Measurements from ENCODE around the gene CHST9. TPM values are rescaled to one million over a fixed set of nuclear protein-coding genes. Genes with fewer than 3 reads are reported as not detected.
A peak's percentile ranks its signal among the peaks of the same experiment; 100 is the strongest.

CHST9 gene
- total and polyA plus RNA-seq, 2 of the 13 experiments (the other 11 are each of a cell fraction or from before 2014, with no cell fraction given) = 3.2 to 9.6 TPM

- TF ChIP-seq PRDM15 (CRISPR knock-in tag; IDR thresholded peaks at IDR 0.05) (no peak), TP53 (CRISPR knock-in tag; conservative IDR thresholded peaks at IDR 0.05) (no peak), ZNF484 (CRISPR knock-in tag; IDR thresholded peaks at IDR 0.05; ENCODE audit: borderline replicate concordance, low read depth) (no peak), ZNF253 (CRISPR knock-in tag; IDR thresholded peaks at IDR 0.05; ENCODE audit: borderline replicate concordance) (no peak), MLXIP (CRISPR knock-in tag; IDR thresholded peaks at IDR 0.05; ENCODE audit: borderline replicate concordance) (no peak), SRY (CRISPR knock-in tag; IDR thresholded peaks at IDR 0.05) (no peak), DNMT1 (CRISPR knock-in tag; IDR thresholded peaks at IDR 0.05) (no peak), ARNT (IDR thresholded peaks at IDR 0.05) (no peak), ZNF782 (CRISPR knock-in tag; IDR thresholded peaks at IDR 0.05; ENCODE audit: borderline replicate concordance) (no peak), CC2D1A (CRISPR knock-in tag; IDR thresholded peaks at IDR 0.05) (no peak), ZNF281 (CRISPR knock-in tag; IDR thresholded peaks at IDR 0.05; ENCODE audit: borderline replicate concordance) (no peak), ATF7 (IDR thresholded peaks at IDR 0.05) (no peak), ATF7 (CRISPR knock-in tag; IDR thresholded peaks at IDR 0.05) (no peak), SKIL (CRISPR knock-in tag; IDR thresholded peaks at IDR 0.05; ENCODE audit: borderline replicate concordance) (no peak), FOXJ3 (CRISPR knock-in tag; IDR thresholded peaks at IDR 0.05; ENCODE audit: borderline replicate concordance) (peak; percentile 65; the same call in 1 of the 2 replicates), NCOR1 (IDR thresholded peaks at IDR 0.05; ENCODE audit: borderline replicate concordance, low read length) (peak; percentile 40; the same call in 1 of the 2 replicates), FOXA1 (IDR thresholded peaks at IDR 0.05) (no peak), FOXA1 (CRISPR knock-in tag; IDR thresholded peaks at IDR 0.05) (peak; percentile 18; the same call in 1 of the 2 replicates), ZNF670 (CRISPR knock-in tag; IDR thresholded peaks at IDR 0.05; ENCODE audit: borderline replicate concordance) (no peak), ZNF383 (CRISPR knock-in tag; IDR thresholded peaks at IDR 0.05; ENCODE audit: borderline replicate concordance) (no peak)
Observed at GRCh38 chr18:27198036-27198435, 12.9 kb upstream of the CHST9 start (continued).
